Left ventricle myocardium inferior (tissue), 1 donor: ENCODE data around the gene ODAD4. TPM values are rescaled to one million over a fixed set of nuclear protein-coding genes. Genes with fewer than 3 reads are reported as not detected.

Experiments used
- DNase-seq: peaks from one replicate; pipeline ENCODE4 v3.0.0-alpha.2; 2020
- H3K27ac ChIP-seq: fragments of 200-600 bp; replicated peaks from 2 replicates; pipeline ENCODE4 v1.8.0; 2021
- H3K27me3 ChIP-seq: fragments of 200-600 bp; 2 replicates; pipeline ENCODE4 v1.8.0; 2021; ENCODE audit warnings: low read depth
- H3K36me3 ChIP-seq: fragments of 200-600 bp; 2 replicates; pipeline ENCODE4 v1.8.0; 2021
- H3K4me1 ChIP-seq: fragments of 200-600 bp; 2 replicates; pipeline ENCODE4 v1.8.0; 2021
- H3K4me3 ChIP-seq: fragments of 200-600 bp; 2 replicates; pipeline ENCODE4 v1.8.0; 2021; ENCODE audit warnings: mild to moderate bottlenecking, moderate library complexity
- H3K9me3 ChIP-seq: fragments of 200-600 bp; replicated peaks from 2 replicates; pipeline ENCODE4 v1.8.0; 2021
- CTCF ChIP-seq: fragments of 200-600 bp; IDR thresholded peaks from 2 replicates; pipeline ENCODE4 v1.8.0; 2021; ENCODE audit warnings: antibody characterized with exemption, mild to moderate bottlenecking, borderline replicate concordance
- intact Hi-C: fragments of 100-400 bp; cut with micrococcal nuclease; formaldehyde crosslinking; loops from one replicate; pipeline ENCODE4 v1.11.0; 2022
- total RNA-seq: library from RNA; stranded (reverse); fragmentation: NEBNext Ultra II Directional; extraction: Animal tissue kit (Norgen Biotek cat#: 25700); gene quantifications from one replicate; pipeline ENCODE4 v1.2.1, GENCODE V29; 2021
- donor health status: DM: no; HTN: yes; CAD: no; lungs with severe emphysema.

Gene ODAD4
- total RNA-seq, 1 donor from 2014 or later, result 1.3 TPM

- H3K9me3 ChIP-seq, result no peaks in the 10 kb centered on the region
- peak; percentile 70 for DNase-seq
- no peaks in the 10 kb centered on the region for H3K27me3 ChIP-seq
- peak overlapping the region; percentile 94 for H3K4me3 ChIP-seq
- peaks cover 59% of the 10 kb centered on the region for H3K4me1 ChIP-seq
- intact Hi-C loops, result no loop called here
- peaks cover 10% of the 10 kb centered on the region for H3K36me3 ChIP-seq
- TF ChIP-seq CTCF, result no peak
- peak overlapping the region; percentile 92 for H3K27ac ChIP-seq
These were observed 12.6 kb upstream of the ODAD4 start for GRCh38 chr17:41917679-41918313.

- H3K4me3 ChIP-seq, result peak within 1 kb of the TSS; percentile 94
- DNase-seq, result peak; percentile 96
- intact Hi-C loops, result no loop called here
- peak within 1 kb of the TSS; percentile 92 for H3K27ac ChIP-seq
- peaks cover 3% of the 10 kb centered on the region for H3K36me3 ChIP-seq
- peaks cover 58% of the 10 kb centered on the region for H3K4me1 ChIP-seq
- H3K9me3 ChIP-seq, result no peaks in the 10 kb centered on the region
- no peaks in the 10 kb centered on the region for H3K27me3 ChIP-seq
- TF ChIP-seq CTCF, result no peak
These were observed 11.9 kb upstream of the ODAD4 start, which contains the start of gene ACLY for GRCh38 chr17:41918314-41919164. Gene ACLY, minus strand, starts transcription at chr17:41918951. Its CDS starts 5,078 bp downstream, at chr17:41913873.

GRCh38 chr17:41919165-41919817 is 11.1 kb upstream of the ODAD4 start:
- H3K4me1 ChIP-seq, result peaks cover 50% of the 10 kb centered on the region
- intact Hi-C loops, result no loop called here
- no peaks in the 10 kb centered on the region for H3K9me3 ChIP-seq
- no peak for DNase-seq
- no peaks in the 10 kb centered on the region for H3K27me3 ChIP-seq
- peak overlapping the region; percentile 92 for H3K27ac ChIP-seq
- no peak for TF ChIP-seq CTCF
- H3K4me3 ChIP-seq, result peak overlapping the region; percentile 94
- H3K36me3 ChIP-seq, result no peaks in the 10 kb centered on the region

GRCh38 chr17:41919840-41920579 is 10.4 kb upstream of the ODAD4 start:
- no peak for TF ChIP-seq CTCF
- H3K36me3 ChIP-seq, result no peaks in the 10 kb centered on the region
- H3K4me3 ChIP-seq, result peak overlapping the region; percentile 94
- intact Hi-C loops, result no loop called here
- no peak for DNase-seq
- H3K27me3 ChIP-seq, result no peaks in the 10 kb centered on the region
- peaks cover 43% of the 10 kb centered on the region for H3K4me1 ChIP-seq
- H3K9me3 ChIP-seq, result no peaks in the 10 kb centered on the region
- peak overlapping the region; percentile 92 for H3K27ac ChIP-seq

GRCh38 chr17:41920580-41920955 is 9.8 kb upstream of the ODAD4 start:
- Histone ChIP-seq H3K4me3 (no peak overlapping the region), H3K27me3 (no peaks in the 10 kb centered on the region), H3K27ac (no peak overlapping the region), H3K4me1 (peaks cover 38% of the 10 kb centered on the region), H3K9me3 (no peaks in the 10 kb centered on the region), H3K36me3 (no peaks in the 10 kb centered on the region)
- no peak for TF ChIP-seq CTCF
- intact Hi-C loops, result no loop called here
- DNase-seq, result no peak
